HG03280 (cell line): ENCODE measurements around the gene DOK1.

Experiments used
- ATAC-seq: cut with Tn5 transposase; IDR thresholded peaks from one replicate; pipeline ENCODE4 v1.9.1; 2021; ENCODE audit warnings: mild to moderate bottlenecking, moderate library complexity; ENCODE audit not compliant: unreplicated experiment

The DOK1 gene

GRCh38 chr2:74553892-74554819 is at the start of gene DOK1, which contains the start of gene LOXL3:
Gene DOK1 (plus strand): TSS chr2:74554720. CDS start chr2:74554755, 35 bp downstream.
Gene LOXL3 (minus strand): TSS chr2:74553942. CDS start chr2:74552634, 1,308 bp downstream.
- ATAC-seq: peak; percentile 43

- no peak for ATAC-seq
Measured at GRCh38 chr2:74505448-74506246, 48.9 kb upstream of the DOK1 start.

GRCh38 chr2:74507145-74507925 is 47.2 kb upstream of the DOK1 start, which contains the start of gene PCGF1:
Gene PCGF1 (minus strand): TSS chr2:74507695. CDS start chr2:74507668, 27 bp downstream.
- peak; percentile 88 for ATAC-seq

- peak; percentile 19 for ATAC-seq
Measured at GRCh38 chr2:74507926-74508520, 46.5 kb upstream of the DOK1 start.

GRCh38 chr2:74510272-74510671 is 44.2 kb upstream of the DOK1 start:
- no peak for ATAC-seq

- ATAC-seq: no peak
Measured at GRCh38 chr2:74511104-74511989, 43.2 kb upstream of the DOK1 start.

GRCh38 chr2:74512744-74513604 is 41.5 kb upstream of the DOK1 start:
- no peak for ATAC-seq

- no peak for ATAC-seq
Measured at GRCh38 chr2:74513605-74514367, 40.7 kb upstream of the DOK1 start.

GRCh38 chr2:74514368-74515270 is 39.9 kb upstream of the DOK1 start, which contains the start of gene TLX2:
Gene TLX2 (plus strand): TSS chr2:74514450. CDS start chr2:74514807, 357 bp downstream.
- no peak for ATAC-seq

- ATAC-seq: peak; percentile 19
Measured at GRCh38 chr2:74515271-74515980, 39.1 kb upstream of the DOK1 start.

- ATAC-seq: peak; percentile 75
Measured at GRCh38 chr2:74515981-74516633, 38.4 kb upstream of the DOK1 start.

- ATAC-seq: no peak
Measured at GRCh38 chr2:74516650-74517049, 37.9 kb upstream of the DOK1 start.

GRCh38 chr2:74522516-74522915 is 32.0 kb upstream of the DOK1 start:
- no peak for ATAC-seq

GRCh38 chr2:74524005-74524404 is 30.5 kb upstream of the DOK1 start:
- ATAC-seq: no peak

- no peak for ATAC-seq
Measured at GRCh38 chr2:74524955-74525716, 29.4 kb upstream of the DOK1 start.
